Lower leg skin (tissue), 3 donors: ENCODE data around the gene FAM131C.

ENCODE experiments used
- POLR2A ChIP-seq, 2 donors: fragments of 450-650 bp; IDR thresholded peaks; one replicate each; pipeline ENCODE4 v1.6.1; 2016 to 2017; ENCODE audit warnings: antibody characterized with exemption in 2 of 2, mild to moderate bottlenecking in 1 of 2, moderate library complexity in 1 of 2
- TF ChIP-seq, protein P1 (sequence below), 3 donors: fragments of 450-650 bp; IDR thresholded peaks; one replicate each; pipeline ENCODE4 v1.5.1; 2016; ENCODE audit warnings: antibody characterized with exemption in 3 of 3, mild to moderate bottlenecking in 3 of 3, moderate library complexity in 2 of 3

DNA sequence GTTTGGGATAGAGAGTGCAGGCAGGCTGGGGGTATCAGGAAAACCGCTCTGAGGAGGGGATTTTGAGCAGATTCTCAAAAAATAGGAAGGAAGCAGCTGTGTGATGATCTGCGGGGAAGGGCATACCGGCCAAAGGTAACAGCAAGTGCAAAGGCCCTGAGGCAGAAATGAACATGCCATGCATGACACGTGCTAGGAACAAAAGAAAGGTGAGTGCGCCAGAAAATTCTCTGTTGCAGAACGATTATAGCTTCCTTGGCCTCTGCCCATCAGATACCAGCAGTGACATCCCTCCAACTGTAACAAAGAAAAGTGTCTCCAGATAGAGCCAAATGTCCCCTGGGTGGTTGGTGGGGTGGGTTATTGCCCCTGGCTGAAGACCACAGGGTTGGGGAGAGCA, 37.0 kb upstream of the FAM131C start:
- TF ChIP-seq, protein P1, sequence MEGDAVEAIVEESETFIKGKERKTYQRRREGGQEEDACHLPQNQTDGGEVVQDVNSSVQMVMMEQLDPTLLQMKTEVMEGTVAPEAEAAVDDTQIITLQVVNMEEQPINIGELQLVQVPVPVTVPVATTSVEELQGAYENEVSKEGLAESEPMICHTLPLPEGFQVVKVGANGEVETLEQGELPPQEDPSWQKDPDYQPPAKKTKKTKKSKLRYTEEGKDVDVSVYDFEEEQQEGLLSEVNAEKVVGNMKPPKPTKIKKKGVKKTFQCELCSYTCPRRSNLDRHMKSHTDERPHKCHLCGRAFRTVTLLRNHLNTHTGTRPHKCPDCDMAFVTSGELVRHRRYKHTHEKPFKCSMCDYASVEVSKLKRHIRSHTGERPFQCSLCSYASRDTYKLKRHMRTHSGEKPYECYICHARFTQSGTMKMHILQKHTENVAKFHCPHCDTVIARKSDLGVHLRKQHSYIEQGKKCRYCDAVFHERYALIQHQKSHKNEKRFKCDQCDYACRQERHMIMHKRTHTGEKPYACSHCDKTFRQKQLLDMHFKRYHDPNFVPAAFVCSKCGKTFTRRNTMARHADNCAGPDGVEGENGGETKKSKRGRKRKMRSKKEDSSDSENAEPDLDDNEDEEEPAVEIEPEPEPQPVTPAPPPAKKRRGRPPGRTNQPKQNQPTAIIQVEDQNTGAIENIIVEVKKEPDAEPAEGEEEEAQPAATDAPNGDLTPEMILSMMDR (IDR thresholded peaks at IDR 0.05): no peak
- no peak for TF ChIP-seq POLR2A (IDR thresholded peaks at IDR 0.05)
